ENCODE measurements around the gene GMDS.

DNA sequence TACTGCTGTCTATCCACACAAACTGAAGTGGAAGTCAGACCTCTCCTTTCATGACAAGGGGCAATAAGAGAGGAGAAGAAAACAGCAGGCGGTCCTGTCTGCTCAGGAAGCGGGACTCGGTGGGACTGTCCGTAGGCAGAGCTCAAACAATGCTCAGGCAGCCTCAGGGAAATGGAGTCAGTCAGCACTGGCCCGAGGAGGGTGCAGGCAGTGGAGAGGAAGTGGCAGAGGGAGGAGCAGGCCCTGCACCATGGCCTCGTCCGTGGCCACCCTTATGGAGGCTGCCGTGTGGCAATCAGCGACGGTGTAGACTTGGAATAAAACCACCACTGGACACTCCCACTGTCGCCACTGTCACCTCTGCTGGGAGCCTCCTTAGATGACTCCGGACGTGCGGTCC, 616.1 kb downstream of the GMDS start:
- TF ChIP-seq, protein P1, sequence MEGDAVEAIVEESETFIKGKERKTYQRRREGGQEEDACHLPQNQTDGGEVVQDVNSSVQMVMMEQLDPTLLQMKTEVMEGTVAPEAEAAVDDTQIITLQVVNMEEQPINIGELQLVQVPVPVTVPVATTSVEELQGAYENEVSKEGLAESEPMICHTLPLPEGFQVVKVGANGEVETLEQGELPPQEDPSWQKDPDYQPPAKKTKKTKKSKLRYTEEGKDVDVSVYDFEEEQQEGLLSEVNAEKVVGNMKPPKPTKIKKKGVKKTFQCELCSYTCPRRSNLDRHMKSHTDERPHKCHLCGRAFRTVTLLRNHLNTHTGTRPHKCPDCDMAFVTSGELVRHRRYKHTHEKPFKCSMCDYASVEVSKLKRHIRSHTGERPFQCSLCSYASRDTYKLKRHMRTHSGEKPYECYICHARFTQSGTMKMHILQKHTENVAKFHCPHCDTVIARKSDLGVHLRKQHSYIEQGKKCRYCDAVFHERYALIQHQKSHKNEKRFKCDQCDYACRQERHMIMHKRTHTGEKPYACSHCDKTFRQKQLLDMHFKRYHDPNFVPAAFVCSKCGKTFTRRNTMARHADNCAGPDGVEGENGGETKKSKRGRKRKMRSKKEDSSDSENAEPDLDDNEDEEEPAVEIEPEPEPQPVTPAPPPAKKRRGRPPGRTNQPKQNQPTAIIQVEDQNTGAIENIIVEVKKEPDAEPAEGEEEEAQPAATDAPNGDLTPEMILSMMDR (conservative IDR thresholded peaks at IDR 0.05; ENCODE audit: low read length) = no peak
- TF ChIP-seq EZH2phosphoT487 (IDR thresholded peaks at IDR 0.05; ENCODE audit: borderline replicate concordance) = no peak

All from Loucy (cell line).